Measurements from ENCODE around the gene ZNF780B. TPM values are rescaled to one million over a fixed set of nuclear protein-coding genes. Genes with fewer than 3 reads are reported as not detected.
"Not testable (repeated sequence)": the region's sequence is repeated elsewhere in the genome, so short reads cannot be mapped to it uniquely, and the experiment has no call there.

ZNF780B gene
- total RNA-seq, 6 donors from 2014 or later: 9.4 to 50.3 (median 20.9) TPM

DNA sequence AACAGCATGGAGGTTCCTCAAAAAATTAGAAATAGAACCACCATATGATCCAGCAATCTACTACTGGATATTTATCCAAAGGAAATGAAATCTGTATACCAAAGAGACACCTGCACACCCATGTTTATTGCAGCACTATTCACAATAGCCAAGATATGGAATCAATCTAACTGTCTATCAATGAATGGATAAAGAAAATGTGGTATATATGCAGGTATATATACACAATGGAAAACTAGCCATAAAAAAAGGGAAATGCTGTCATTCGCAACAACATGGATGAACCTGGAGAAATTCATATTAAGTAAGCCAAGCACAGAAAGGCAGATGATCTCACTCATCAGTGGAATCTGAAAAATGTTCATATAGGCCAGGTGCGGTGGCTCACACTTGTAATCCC lies 2.5 kb downstream of the ZNF780B start:
- TF ChIP-seq POLR2AphosphoS5 (IDR thresholded peaks at IDR 0.05) (no peak), POLR2A (IDR thresholded peaks at IDR 0.05) (no peak), EP300 (IDR thresholded peaks at IDR 0.05) (no peak)
- TF ChIP-seq, protein P1, sequence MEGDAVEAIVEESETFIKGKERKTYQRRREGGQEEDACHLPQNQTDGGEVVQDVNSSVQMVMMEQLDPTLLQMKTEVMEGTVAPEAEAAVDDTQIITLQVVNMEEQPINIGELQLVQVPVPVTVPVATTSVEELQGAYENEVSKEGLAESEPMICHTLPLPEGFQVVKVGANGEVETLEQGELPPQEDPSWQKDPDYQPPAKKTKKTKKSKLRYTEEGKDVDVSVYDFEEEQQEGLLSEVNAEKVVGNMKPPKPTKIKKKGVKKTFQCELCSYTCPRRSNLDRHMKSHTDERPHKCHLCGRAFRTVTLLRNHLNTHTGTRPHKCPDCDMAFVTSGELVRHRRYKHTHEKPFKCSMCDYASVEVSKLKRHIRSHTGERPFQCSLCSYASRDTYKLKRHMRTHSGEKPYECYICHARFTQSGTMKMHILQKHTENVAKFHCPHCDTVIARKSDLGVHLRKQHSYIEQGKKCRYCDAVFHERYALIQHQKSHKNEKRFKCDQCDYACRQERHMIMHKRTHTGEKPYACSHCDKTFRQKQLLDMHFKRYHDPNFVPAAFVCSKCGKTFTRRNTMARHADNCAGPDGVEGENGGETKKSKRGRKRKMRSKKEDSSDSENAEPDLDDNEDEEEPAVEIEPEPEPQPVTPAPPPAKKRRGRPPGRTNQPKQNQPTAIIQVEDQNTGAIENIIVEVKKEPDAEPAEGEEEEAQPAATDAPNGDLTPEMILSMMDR (IDR thresholded peaks at IDR 0.05): no peak
- no peak for DNase-seq
- Histone ChIP-seq H3K4me3 (no peak overlapping the region), H3K27ac (no peak overlapping the region), H3K36me3 (peaks cover 0 to 13% (median 3%) of the 10 kb centered on the region in 4 donors), H3K4me1 (peaks cover 15 to 20% (median 17%) of the 10 kb centered on the region in 4 donors), H3K9me3 (peaks cover 0 to 8% (median 0%) of the 10 kb centered on the region in 4 donors), H3K27me3 (no peaks in the 10 kb centered on the region)
- ATAC-seq (ENCODE audit: low FRiP score in 2 of 2): no peak
- 98 to 99% methylated on average over 2 of the region's 2 CpGs for WGBS, 2 donors

- H3K4me1 ChIP-seq; H3K27ac ChIP-seq; DNase-seq; H3K27me3 ChIP-seq; H3K4me3 ChIP-seq; ATAC-seq (ENCODE audit: low FRiP score in 2 of 2): not testable (repeated sequence)
- peaks cover 16 to 54% (median 38%) of the 10 kb centered on the region in 4 donors for H3K9me3 ChIP-seq
- 95 to 100% methylated on average over 1 of the region's 1 CpG for WGBS, 2 donors
- peaks cover 22 to 37% (median 32%) of the 10 kb centered on the region in 4 donors for H3K36me3 ChIP-seq
These were observed 14.3 kb downstream of the ZNF780B start for GRCh38 chr19:40041718-40042117.

DNA sequence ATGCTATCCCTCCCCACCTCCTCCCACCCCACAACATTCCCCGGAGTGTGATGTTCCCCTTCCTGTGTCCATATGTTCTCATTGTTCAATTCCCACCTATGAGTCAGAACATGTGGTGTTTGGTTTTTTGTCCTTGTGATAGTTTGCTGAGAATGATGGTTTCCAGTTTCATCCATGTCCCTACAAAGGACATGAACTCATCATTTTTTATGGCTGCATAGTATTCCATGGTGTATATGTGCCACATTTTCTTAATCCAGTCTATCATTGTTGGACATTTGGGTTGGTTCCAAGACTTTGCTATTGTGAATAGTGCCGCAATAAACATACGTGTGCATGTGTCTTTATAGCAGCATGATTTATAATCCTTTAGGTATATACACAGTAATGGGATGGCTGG lies 18.0 kb downstream of the ZNF780B start:
- H3K4me3 ChIP-seq; H3K4me1 ChIP-seq; DNase-seq; ATAC-seq (ENCODE audit: low FRiP score in 2 of 2); H3K36me3 ChIP-seq; H3K27ac ChIP-seq; H3K27me3 ChIP-seq: not testable (repeated sequence)
- H3K9me3 ChIP-seq: peaks cover 40 to 59% (median 52%) of the 10 kb centered on the region in 4 donors
- WGBS, 2 donors: 93 to 100% methylated on average over 1 to 3 of the region's 3 CpGs

DNA sequence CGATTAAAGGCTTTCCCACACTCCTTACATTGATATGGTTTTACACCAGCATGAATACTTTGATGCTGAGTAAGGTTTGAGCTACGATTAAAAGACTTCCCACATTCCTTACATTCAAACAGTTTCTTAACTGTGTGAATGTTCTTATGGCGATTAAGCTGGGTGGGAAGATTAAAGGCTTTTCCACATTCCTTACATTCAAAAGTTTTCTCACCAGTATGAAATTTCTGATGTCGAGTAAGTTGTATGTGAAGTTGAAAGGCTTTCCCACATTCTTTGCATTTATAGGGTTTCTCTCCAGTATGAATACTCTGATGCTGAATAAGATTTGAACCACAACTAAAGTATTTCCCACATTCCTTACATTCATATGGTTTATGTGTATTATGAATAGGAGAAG lies 20.0 kb downstream of the ZNF780B start:
- ATAC-seq (ENCODE audit: low FRiP score in 2 of 2) (no peak), DNase-seq (no peak)
- TF ChIP-seq EP300 (IDR thresholded peaks at IDR 0.05) (no peak), POLR2AphosphoS5 (IDR thresholded peaks at IDR 0.05) (no peak)
- TF ChIP-seq, protein P1 (IDR thresholded peaks at IDR 0.05): no peak
- Histone ChIP-seq H3K4me3 (no peak overlapping the region), H3K4me1 (no peaks in the 10 kb centered on the region), H3K36me3 (no peaks in the 10 kb centered on the region), H3K27me3 (no peaks in the 10 kb centered on the region), H3K9me3 (peaks cover 58 to 73% (median 68%) of the 10 kb centered on the region in 4 donors), H3K27ac (no peak overlapping the region)
- 95 to 97% methylated on average over 4 of the region's 4 CpGs for WGBS, 2 donors

DNA sequence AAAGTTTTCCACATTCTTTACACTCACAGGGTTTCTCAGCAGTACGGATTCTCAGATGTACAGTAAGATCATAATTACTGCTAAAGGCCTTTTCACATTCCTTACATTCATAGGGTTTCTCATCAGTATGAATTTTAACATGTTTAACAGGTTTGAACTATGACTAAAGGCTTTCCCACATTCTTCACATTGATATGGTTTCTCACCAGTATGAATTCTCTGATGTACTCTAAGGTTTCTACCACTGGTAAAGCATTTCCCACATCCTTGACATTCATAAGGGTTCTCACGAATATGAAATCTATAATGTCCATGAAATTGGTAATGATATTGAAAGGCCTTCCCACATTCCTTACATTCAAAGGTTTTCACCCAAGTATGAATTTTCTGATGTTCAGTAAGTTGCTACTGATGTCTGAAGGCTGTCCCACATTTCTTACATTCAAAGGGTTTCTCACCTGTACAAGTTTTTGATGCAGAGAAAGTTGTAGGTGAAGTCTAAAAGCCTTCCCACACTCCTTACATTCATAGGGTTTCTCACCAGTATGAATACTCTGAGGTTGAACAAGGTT lies 22.0 kb downstream of the ZNF780B start:
- 91 to 99% methylated on average over 2 of the region's 2 CpGs for WGBS, 2 donors
- TF ChIP-seq, protein P1 (IDR thresholded peaks at IDR 0.05): no peak
- TF ChIP-seq POLR2A (IDR thresholded peaks at IDR 0.05): no peak
- no peak for TF ChIP-seq EP300 (IDR thresholded peaks at IDR 0.05)
- no peak for TF ChIP-seq POLR2AphosphoS5 (IDR thresholded peaks at IDR 0.05)
- H3K4me1 ChIP-seq: no peaks in the 10 kb centered on the region
- no peak overlapping the region for H3K27ac ChIP-seq
- no peaks in the 10 kb centered on the region for H3K36me3 ChIP-seq
- no peak overlapping the region for H3K4me3 ChIP-seq
- no peak for DNase-seq
- no peak for ATAC-seq (ENCODE audit: low FRiP score in 2 of 2)
- peaks cover 76 to 90% (median 85%) of the 10 kb centered on the region in 4 donors for H3K9me3 ChIP-seq
- H3K27me3 ChIP-seq: no peaks in the 10 kb centered on the region

DNA sequence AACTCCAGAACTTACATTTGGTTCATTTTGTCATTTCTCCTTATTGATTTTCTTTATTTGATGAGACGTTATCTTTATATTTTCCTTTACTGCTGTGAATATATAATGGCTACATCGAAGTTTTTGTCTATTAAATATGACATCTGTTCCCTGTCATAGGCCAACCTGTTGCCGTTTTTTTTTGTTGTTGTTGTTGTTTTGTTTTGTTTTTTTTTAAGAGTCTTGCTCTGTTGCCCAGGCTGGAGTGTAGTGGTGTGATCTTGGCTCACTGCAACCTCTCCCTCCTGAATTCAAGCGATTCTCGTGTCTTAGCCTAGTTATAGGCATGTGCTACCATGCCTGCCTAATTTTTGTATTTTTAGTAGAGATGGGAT lies 29.4 kb downstream of the ZNF780B start:
- no peaks in the 10 kb centered on the region for H3K27me3 ChIP-seq
- H3K4me1 ChIP-seq: no peaks in the 10 kb centered on the region
- DNase-seq (no peak), ATAC-seq (ENCODE audit: low FRiP score in 2 of 2) (no peak)
- 86 to 96% methylated on average over 5 of the region's 5 CpGs for WGBS, 2 donors
- TF ChIP-seq POLR2A (IDR thresholded peaks at IDR 0.05) (no peak), EP300 (IDR thresholded peaks at IDR 0.05) (no peak), POLR2AphosphoS5 (IDR thresholded peaks at IDR 0.05) (no peak)
- TF ChIP-seq, protein P1 (IDR thresholded peaks at IDR 0.05): no peak
- no peak overlapping the region for H3K4me3 ChIP-seq
- no peak overlapping the region for H3K27ac ChIP-seq
- H3K9me3 ChIP-seq: peaks cover 53 to 96% (median 86%) of the 10 kb centered on the region in 4 donors
- H3K36me3 ChIP-seq: no peaks in the 10 kb centered on the region
